Measurements from ENCODE around the gene WDR93.
"Not testable (repeated sequence)": the region's sequence is repeated elsewhere in the genome, so short reads cannot be mapped to it uniquely, and the experiment has no call there.

Gene WDR93

GRCh38 chr15:89785064-89785773 is 94.6 kb downstream of the WDR93 start:
- no peak for TF ChIP-seq CTCF (IDR thresholded peaks at IDR 0.05)
- peak overlapping the region; percentile 48 for H3K27ac ChIP-seq

- peak overlapping the region; percentile 48 for H3K27ac ChIP-seq
- TF ChIP-seq ZFX (IDR thresholded peaks at IDR 0.05; ENCODE audit: borderline replicate concordance) = no peak
- TF ChIP-seq CTCF (IDR thresholded peaks at IDR 0.05) = no peak
Observed at GRCh38 chr15:89785774-89786140, 95.1 kb downstream of the WDR93 start.

- no peak overlapping the region for H3K27ac ChIP-seq
Observed at GRCh38 chr15:89787944-89788343, 97.3 kb downstream of the WDR93 start.

GRCh38 chr15:89788585-89788984 is 98.0 kb downstream of the WDR93 start:
- not testable (repeated sequence) for H3K27ac ChIP-seq

More at GRCh38 chr15:89787944-89788343, 97.3 kb downstream of the WDR93 start:
- TF ChIP-seq CTCF (IDR thresholded peaks at IDR 0.05) = no peak
- no peak for TF ChIP-seq ZFX (IDR thresholded peaks at IDR 0.05; ENCODE audit: borderline replicate concordance)

GRCh38 chr15:89790206-89790605 is 99.6 kb downstream of the WDR93 start:
- TF ChIP-seq ZFX (IDR thresholded peaks at IDR 0.05; ENCODE audit: borderline replicate concordance) (no peak), CTCF (IDR thresholded peaks at IDR 0.05) (no peak)
- no peak overlapping the region for H3K27ac ChIP-seq

GRCh38 chr15:89790661-89791060 is 100.0 kb downstream of the WDR93 start:
- no peak overlapping the region for H3K27ac ChIP-seq
- no peak for TF ChIP-seq ZFX (IDR thresholded peaks at IDR 0.05; ENCODE audit: borderline replicate concordance)
- TF ChIP-seq CTCF (IDR thresholded peaks at IDR 0.05) = no peak

- TF ChIP-seq ZFX (IDR thresholded peaks at IDR 0.05; ENCODE audit: borderline replicate concordance) = no peak
- TF ChIP-seq CTCF (IDR thresholded peaks at IDR 0.05) = no peak
- H3K27ac ChIP-seq = no peak overlapping the region
Observed at GRCh38 chr15:89792106-89792805, 101.6 kb downstream of the WDR93 start.
